Right lobe of liver (tissue), 6 donors: ENCODE measurements around the gene LTC4S. TPM values are rescaled to one million over a fixed set of nuclear protein-coding genes. Genes with fewer than 3 reads are reported as not detected.
A peak's percentile ranks its signal among the peaks of the same experiment; 100 is the strongest.

Source experiments
- ATAC-seq, 4 donors: fragments of 200-7000 bp; cut with Tn5 transposase; one replicate each; pipeline ENCODE4 v1.9.1; 2020; ENCODE audit warnings: mild to moderate bottlenecking in 4 of 4, moderate library complexity in 4 of 4
- DNase-seq, 3 donors: peaks; one replicate each; pipeline ENCODE4 v3.0.0-alpha.2; 2020
- H3K27ac ChIP-seq, 3 donors: fragments of 200-600 bp; one replicate each; pipeline ENCODE4 v1.8.0; 2022
- H3K27me3 ChIP-seq, 2 donors: fragments of 200-600 bp; one replicate each; pipeline ENCODE4 v1.8.0; 2022
- H3K36me3 ChIP-seq, 4 donors: fragments of 200-600 bp; sonication (generic) in 1 of 4; one replicate each; pipeline versions ENCODE4 v1.5.1 to v1.8.0; 2017 to 2022; ENCODE audit warnings: control low read depth in 1 of 4
- H3K4me1 ChIP-seq, 4 donors: fragments of 200-600 bp; sonication (generic) in 1 of 4; one replicate each; pipeline versions ENCODE4 v1.5.1 to v1.8.0; 2017 to 2022; ENCODE audit warnings: control low read depth in 1 of 4
- H3K4me3 ChIP-seq, 3 donors: fragments of 200-600 bp; one replicate each; pipeline ENCODE4 v1.8.0; 2022
- H3K9me3 ChIP-seq, 4 donors: fragments of 200-600 bp; sonication (generic) in 1 of 4; one replicate each; pipeline versions ENCODE4 v1.5.1 to v1.8.0; 2017 to 2022; ENCODE audit warnings: control low read depth in 1 of 4
- CTCF ChIP-seq, 4 donors: fragments of 200-600 bp in 3 of 4; fragments of 450-650 bp in 1 of 4; IDR thresholded peaks; one replicate each; pipeline versions ENCODE4 v1.5.1 to v1.8.0; 2016 to 2022; ENCODE audit warnings: antibody characterized with exemption in 4 of 4, mild to moderate bottlenecking in 2 of 4
- POLR2A ChIP-seq: fragments of 450-650 bp; IDR thresholded peaks from one replicate; pipeline ENCODE4 v1.6.1; 2017; ENCODE audit warnings: antibody characterized with exemption, mild to moderate bottlenecking
- WGBS: methylation state at CpG from one replicate; pipeline ENCODE4 v1.1.6; 2018; ENCODE audit warnings: low coverage, low lambda C conversion rate; ENCODE audit not compliant: insufficient coverage; ENCODE audit errors: missing lambda C conversion rate; 5-methylcytosine and 5-hydroxymethylcytosine counted together
- intact Hi-C, 2 donors: fragments of 100-400 bp; cut with DNase I; formaldehyde crosslinking; loops; one replicate each; pipeline versions ENCODE4 v1.11.2 to v1.14.1; 2022
- total RNA-seq, 6 experiments: library from RNA; depleted of rRNA in 2 of 6; stranded (reverse); fragments of >200 nt in 2 of 6; fragmentation: NEBNext Ultra II Directional in 3 of 6; extraction: Animal tissue kit (Norgen Biotek cat#: 25700) in 3 of 6; gene quantifications; one replicate each; pipeline versions ENCODE4 v1.1.0 to v1.2.4, GENCODE V29; 2016 to 2023
- donor health status: DM: no; HTN: yes; CAD: no.
- donor health status: DM: no; HTN: no; CAD: no.
- donor health status: DM: no; HTN: no; CAD: no.
- donor health status: DM: no; HTN: yes; CAD: no.
- donor health status: DM: no; HTN: yes; CAD: no.

LTC4S gene
- total RNA-seq, 6 experiments from 2014 or later = 0.73 to 1.7 (median 1.4) TPM; not detected in 1

DNA sequence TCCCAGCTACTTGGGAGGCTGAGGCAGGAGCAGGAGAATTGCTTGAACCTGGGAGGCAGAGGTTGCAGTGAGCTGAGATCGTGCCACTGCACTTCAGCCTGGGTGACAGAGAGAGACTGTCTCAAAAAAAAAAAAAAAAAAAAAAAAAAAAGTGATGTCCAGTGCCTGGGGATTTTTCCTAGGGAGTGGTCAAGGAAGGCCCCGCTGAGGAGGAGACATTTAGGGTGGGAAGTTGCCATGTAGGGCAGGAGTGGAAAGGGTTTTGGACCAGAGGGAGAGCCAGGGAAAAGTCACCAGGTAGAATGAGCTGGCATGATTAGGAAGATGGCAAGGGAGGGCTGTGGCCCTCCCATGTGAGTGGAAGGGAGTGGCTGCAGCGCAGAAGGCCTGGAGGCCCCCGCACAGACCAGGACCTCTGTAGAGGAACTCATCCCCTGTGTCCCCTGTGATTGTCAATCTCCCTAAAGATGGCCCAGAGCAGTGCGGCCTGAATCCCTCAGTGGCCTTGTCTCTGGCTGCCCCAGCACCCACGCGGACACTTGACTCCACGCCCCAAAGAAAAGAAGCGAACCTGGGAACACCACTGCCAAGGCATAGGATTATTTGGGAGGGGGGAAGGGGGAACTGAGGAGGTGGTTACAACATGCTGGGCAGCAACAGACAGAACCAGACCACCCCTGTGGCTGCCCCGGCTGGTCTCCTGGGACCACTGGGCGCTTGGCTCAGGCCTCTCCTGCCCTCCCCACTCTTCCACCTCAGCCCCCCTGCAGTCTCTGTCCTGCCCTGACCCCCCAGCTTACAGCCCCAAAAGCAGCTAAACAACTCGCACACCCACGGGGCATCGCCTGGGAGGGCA, 24.3 kb downstream of the LTC4S start:
- Histone ChIP-seq H3K4me1 (peaks cover 0 to 53% (median 15%) of the 10 kb centered on the region in 4 donors), H3K4me3 (peak overlapping the region; percentile 15 to 100 (median 100)), H3K27me3 (no peaks in the 10 kb centered on the region), H3K36me3 (peaks cover 0 to 11% (median 0%) of the 10 kb centered on the region in 4 donors), H3K9me3 (no peaks in the 10 kb centered on the region), H3K27ac (peak overlapping the region; percentile 100)
- TF ChIP-seq POLR2A = no peak
- TF ChIP-seq CTCF (IDR thresholded peaks at IDR 0.05) = no peak
- DNase-seq (no peak), ATAC-seq (no peak)
- 37% methylated on average over 6 of the region's 14 CpGs for WGBS
- intact Hi-C loops = no loop called here

- peak; percentile 98 for DNase-seq
- Histone ChIP-seq H3K4me3 (peak overlapping the region; percentile 97 to 100 (median 100)), H3K27ac (peak overlapping the region; percentile 100), H3K36me3 (peaks cover 0 to 18% (median 4%) of the 10 kb centered on the region in 4 donors), H3K4me1 (peaks cover 0 to 55% (median 16%) of the 10 kb centered on the region in 4 donors), H3K27me3 (no peaks in the 10 kb centered on the region), H3K9me3 (no peaks in the 10 kb centered on the region)
- 2% methylated on average over 7 of the region's 35 CpGs for WGBS
- intact Hi-C loops = no loop called here
- TF ChIP-seq CTCF (IDR thresholded peaks at IDR 0.05) = no peak
- TF ChIP-seq POLR2A = peak; percentile 52
- ATAC-seq = peak; percentile 69 to 79 (median 73)
Measured at GRCh38 chr5:179818746-179819295, 25.0 kb downstream of the LTC4S start.

- peak; percentile 32 to 51 (median 46) for ATAC-seq
- peak; percentile 8 for TF ChIP-seq POLR2A
- TF ChIP-seq CTCF (IDR thresholded peaks at IDR 0.05) = no peak
- Histone ChIP-seq H3K9me3 (no peaks in the 10 kb centered on the region), H3K4me1 (peaks cover 0 to 59% (median 19%) of the 10 kb centered on the region in 4 donors), H3K4me3 (peak overlapping the region; percentile 97 to 100 (median 100)), H3K36me3 (peaks cover 0 to 24% (median 10%) of the 10 kb centered on the region in 4 donors), H3K27ac (peak overlapping the region; percentile 100), H3K27me3 (no peaks in the 10 kb centered on the region)
- 5% methylated on average over 10 of the region's 26 CpGs for WGBS
- DNase-seq = peak; percentile 80 to 87 (median 85)
- intact Hi-C loops = no loop called here
Measured at GRCh38 chr5:179819296-179820126, 25.7 kb downstream of the LTC4S start.

GRCh38 chr5:179820127-179820482, 26.3 kb downstream of the LTC4S start:
- no peak for DNase-seq
- H3K27me3 ChIP-seq = no peaks in the 10 kb centered on the region
- WGBS = 15% methylated on average over 8 of the region's 12 CpGs
- ATAC-seq = peak in 2 of 4 donors; percentile 0
- peak overlapping the region; percentile 97 to 100 (median 100) for H3K4me3 ChIP-seq
- H3K9me3 ChIP-seq = no peaks in the 10 kb centered on the region
- H3K36me3 ChIP-seq = peaks cover 0 to 30% (median 15%) of the 10 kb centered on the region in 4 donors
- TF ChIP-seq POLR2A (no peak), CTCF (IDR thresholded peaks at IDR 0.05) (no peak)
- H3K27ac ChIP-seq = peak overlapping the region; percentile 100
- H3K4me1 ChIP-seq = peaks cover 0 to 65% (median 22%) of the 10 kb centered on the region in 4 donors
- intact Hi-C loops = no loop called here
